GM12878 (cell line): Measurements from ENCODE around the gene SUGCT. TPM values are rescaled to one million over a fixed set of nuclear protein-coding genes. Genes with fewer than 3 reads are reported as not detected.

Experiments used
- ATAC-seq: fragments of 200-7000 bp; cut with Tn5 transposase; 3 replicates; pipeline ENCODE4 v1.9.1; 2020; ENCODE audit warnings: mild to moderate bottlenecking, moderate library complexity
- BruUV-seq: library from RNA; stranded (reverse); fragments of 400-500 nt; replicated peaks from 2 replicates; lab custom pipeline; 2021; lab: Mats Ljungman, UMichigan
- CTCF ChIA-PET: fragments of 300-600 bp; sonication (Branson Sonifier 250); formaldehyde crosslinking; extraction: SDS; loops from one replicate; lab custom pipeline; 2021; ENCODE audit warnings: inconsistent platforms; lab: Yijun Ruan, JAX
- POLR2A ChIA-PET: fragments of 350-600 bp; formaldehyde crosslinking; extraction: SDS; loops from one replicate; lab custom pipeline; 2021; ENCODE audit warnings: inconsistent platforms; lab: Charles Lee
- RAD21 ChIA-PET: fragments of 300-600 bp; sonication (Branson Sonifier 250); formaldehyde crosslinking; loops from one replicate; lab custom pipeline; 2023; ENCODE audit warnings: antibody characterized with exemption; ENCODE audit not compliant: unreplicated experiment; lab: Charles Lee
- SMC1A ChIA-PET: fragments of 300-600 bp; sonication (Branson Sonifier 250); formaldehyde crosslinking; loops from one replicate; lab custom pipeline; 2023; ENCODE audit not compliant: unreplicated experiment, uncharacterized antibody; lab: Charles Lee
- DNase-seq: peaks from one replicate; pipeline ENCODE4 v3.0.0-alpha.2; 2011; ENCODE audit warnings: low read depth, low spot score
- FAIRE-seq: peaks from 3 replicates; lab custom pipeline; 2011; peaks lifted over from hg19 to GRCh38; lab: Jason Lieb, UNC
- H2AFZ ChIP-seq: 2 replicates; pipeline ENCODE4 v1.6.0; 2011; ENCODE audit warnings: low read depth, low read length, control low read depth; ENCODE audit not compliant: control insufficient read depth
- H3K27ac ChIP-seq: 2 replicates; pipeline ENCODE4 v1.5.1; 2011; ENCODE audit warnings: control low read depth; ENCODE audit not compliant: control insufficient read depth, insufficient read depth
- H3K27me3 ChIP-seq, 2 experiments: replicated peaks in 1 of 2; 2 replicates each; pipeline versions ENCODE4 v1.6.0 to v1.6.1; 2011; ENCODE audit warnings: low read length in 1 of 2; ENCODE audit not compliant: control insufficient read depth in 2 of 2, insufficient read depth in 2 of 2
- H3K36me3 ChIP-seq, 2 experiments: 2 replicates each; pipeline ENCODE4 v1.5.1; 2011; ENCODE audit warnings: low read length in 1 of 2; ENCODE audit not compliant: control insufficient read depth in 2 of 2, insufficient read depth in 2 of 2
- H3K4me1 ChIP-seq: 2 replicates; pipeline ENCODE4 v1.6.1; 2011; ENCODE audit warnings: mild to moderate bottlenecking, low read length, moderate library complexity, mixed read lengths; ENCODE audit not compliant: control insufficient read depth, insufficient read depth
- H3K4me2 ChIP-seq: 2 replicates; pipeline ENCODE4 v1.6.0; 2011; ENCODE audit warnings: control low read depth; ENCODE audit not compliant: control insufficient read depth, insufficient read depth
- H3K4me3 ChIP-seq: fragments of 200-600 bp; sonication (generic); 2 replicates; pipeline ENCODE4 v1.5.1; 2016
- H3K79me2 ChIP-seq: 2 replicates; pipeline ENCODE4 v1.6.0; 2011; ENCODE audit warnings: low read length; ENCODE audit not compliant: control insufficient read depth, insufficient read depth
- H3K9ac ChIP-seq: 2 replicates; pipeline ENCODE4 v1.8.0; 2011; ENCODE audit warnings: low read length, control low read depth, mixed read lengths; ENCODE audit not compliant: control insufficient read depth, insufficient read depth
- H3K9me3 ChIP-seq: replicated peaks from 3 replicates; pipeline ENCODE4 v1.5.1; 2011; ENCODE audit warnings: mild to moderate bottlenecking, low read length; ENCODE audit not compliant: control insufficient read depth, insufficient read depth
- H4K20me1 ChIP-seq: 2 replicates; pipeline ENCODE4 v1.6.0; 2011; ENCODE audit not compliant: control insufficient read depth, insufficient read depth
- BHLHE40 ChIP-seq, 2 experiments: fragments of 450-650 bp in 1 of 2; IDR thresholded peaks; 2 replicates each; pipeline ENCODE4 v1.6.1; 2011 to 2017; ENCODE audit warnings: low read depth in 2 of 2, borderline replicate concordance in 1 of 2, improper control_type of control experiment in 1 of 2, low read length in 1 of 2, mild to moderate bottlenecking in 1 of 2
- BMI1 ChIP-seq: fragments of 450-650 bp; IDR thresholded peaks from 2 replicates; pipeline ENCODE4 v1.6.1; 2016; ENCODE audit warnings: mild to moderate bottlenecking, moderate library complexity, borderline replicate concordance
- E2F4 ChIP-seq: IDR thresholded peaks from 2 replicates; pipeline ENCODE4 v1.6.1; 2012; ENCODE audit warnings: low read depth, low read length, improper control_type of control experiment
- ELK1 ChIP-seq: IDR thresholded peaks from 2 replicates; pipeline ENCODE4 v1.6.1; 2012; ENCODE audit warnings: low read depth, low read length, improper control_type of control experiment
- IRF5 ChIP-seq: fragments of 450-650 bp; IDR thresholded peaks from 2 replicates; pipeline ENCODE4 v1.6.1; 2017; ENCODE audit warnings: borderline replicate concordance
- KDM1A ChIP-seq: fragments of 200-600 bp; sonication (generic); IDR thresholded peaks from 2 replicates; pipeline ENCODE4 v1.6.1; 2016; ENCODE audit warnings: borderline replicate concordance
- LARP7 ChIP-seq: fragments of 450-650 bp; IDR thresholded peaks from 2 replicates; pipeline ENCODE4 v1.6.1; 2017; ENCODE audit warnings: mild to moderate bottlenecking
- NFYB ChIP-seq: IDR thresholded peaks from 2 replicates; pipeline ENCODE4 v1.6.1; 2011; ENCODE audit warnings: low read depth, mild to moderate bottlenecking, low read length, improper control_type of control experiment, moderate library complexity; ENCODE audit not compliant: insufficient read depth
- POLR2A ChIP-seq: IDR thresholded peaks from 2 replicates; pipeline ENCODE4 v1.6.1; 2011; ENCODE audit warnings: low read depth, mild to moderate bottlenecking, low read length
- RELB ChIP-seq: fragments of 450-650 bp; IDR thresholded peaks from 2 replicates; pipeline ENCODE4 v1.6.1; 2017; ENCODE audit warnings: low read depth, mild to moderate bottlenecking, moderate library complexity
- SIX5 ChIP-seq: IDR thresholded peaks from 2 replicates; pipeline ENCODE4 v1.6.1; 2011; ENCODE audit warnings: mild to moderate bottlenecking, low read depth, low read length, moderate library complexity; ENCODE audit not compliant: severe bottlenecking
- SMAD1 ChIP-seq: fragments of 450-650 bp; IDR thresholded peaks from 2 replicates; pipeline ENCODE4 v1.6.1; 2018; ENCODE audit warnings: mild to moderate bottlenecking, low read depth; ENCODE audit not compliant: partially characterized antibody
- SP1 ChIP-seq: IDR thresholded peaks from one replicate; pipeline ENCODE4 v1.6.1; 2011; ENCODE audit warnings: low read depth, low read length
- SPI1 ChIP-seq: IDR thresholded peaks from 2 replicates; pipeline ENCODE4 v1.6.1; 2011; ENCODE audit warnings: low read depth, mild to moderate bottlenecking, low read length, moderate library complexity, borderline replicate concordance; ENCODE audit not compliant: insufficient read depth
- SREBF2 ChIP-seq: IDR thresholded peaks from 2 replicates; pipeline ENCODE4 v1.6.1; 2012; ENCODE audit warnings: mild to moderate bottlenecking, low read length
- STAT3 ChIP-seq: IDR thresholded peaks from 2 replicates; pipeline ENCODE4 v1.6.1; 2011; ENCODE audit warnings: low read depth, low read length, improper control_type of control experiment
- SUPT20H ChIP-seq: IDR thresholded peaks from 2 replicates; pipeline ENCODE4 v1.6.1; 2011; ENCODE audit warnings: low read depth, mild to moderate bottlenecking, low read length, moderate library complexity, borderline replicate concordance; ENCODE audit not compliant: control insufficient read depth
- YBX1 ChIP-seq: fragments of 450-650 bp; IDR thresholded peaks from 2 replicates; pipeline ENCODE4 v1.6.1; 2016; ENCODE audit warnings: antibody characterized with exemption
- ZSCAN29 ChIP-seq: fragments of 450-650 bp; IDR thresholded peaks from 2 replicates; pipeline ENCODE4 v1.6.1; 2017; ENCODE audit warnings: mild to moderate bottlenecking, moderate library complexity
- WGBS: methylation state at CpG from one replicate; pipeline ENCODE4 v1.1.6; 2016; ENCODE audit warnings: low lambda C conversion rate; ENCODE audit not compliant: insufficient replicate concordance, insufficient coverage; ENCODE audit errors: missing lambda C conversion rate; 5-methylcytosine and 5-hydroxymethylcytosine counted together
- in situ Hi-C: fragments of 300-500 bp; cut with MboI; formaldehyde crosslinking; loops from 9 replicates; pipeline ENCODE4 v1.14.3; 2018; ENCODE audit warnings: mixed read lengths
- intact Hi-C: fragments of 100-400 bp; cut with micrococcal nuclease; formaldehyde crosslinking; loops from one replicate; pipeline ENCODE4 v1.14.2; 2022; ENCODE audit not compliant: unreplicated experiment
- polyA plus RNA-seq, 11 experiments: library from polyadenylated mRNA; depleted of rRNA in 4 of 11; unstranded in 6 of 11; stranded (reverse) in 5 of 11; fragments of >200 nt; fragmentation: Nextera tagmentation in 4 of 11; fragmentation: Illumina TruSeq in 1 of 11; extraction: Ambion mirVana in 4 of 11; extraction: Trizol in 1 of 11; gene quantifications; 1 replicate in 1 of 11; 2 replicates in 10 of 11; pipeline versions ENCODE4 v1.2.1 to v1.2.3, GENCODE V29; 2011 to 2016; ENCODE audit warnings: inconsistent platforms in 2 of 11, missing spikeins in 2 of 11, low read depth in 1 of 11
- total RNA-seq, 4 experiments: library from RNA; depleted of rRNA in 3 of 4; stranded (reverse); fragments of >200 nt in 3 of 4; fragmentation: Illumina TruSeq in 1 of 4; extraction: Trizol in 1 of 4; gene quantifications; 2 replicates each; pipeline versions ENCODE4 v1.2.1 to v1.2.3, GENCODE V29; 2013 to 2021

SUGCT gene
- total and polyA plus RNA-seq, 10 of the 15 experiments (the other 5 are each of a cell fraction or from before 2014, with no cell fraction given): 0.08 to 1.2 (median 0.67) TPM; not detected in 1

- no peak for ATAC-seq
- ChIA-PET RAD21 (no interaction called here), CTCF (no interaction called here), POLR2A (no interaction called here), SMC1A (interaction anchor here (1.0 kb wide), 2 partner anchors 8 to 23 kb away, joined by 3 read pairs; no protein-coding TSS in a partner anchor)
- no peak overlapping the region for H3K27ac ChIP-seq
- H2AFZ ChIP-seq: no peak overlapping the region
- BruUV-seq: no TSS peak
- no peak overlapping the region for H3K9ac ChIP-seq
- intact Hi-C loops (no loop called here), in situ Hi-C loops (no loop called here)
- no peak overlapping the region for H3K4me2 ChIP-seq
- no peaks in the 10 kb centered on the region for H3K4me1 ChIP-seq
- no peaks in the 10 kb centered on the region for H3K79me2 ChIP-seq
- DNase-seq: no peak
- no peaks in the 10 kb centered on the region; the same call in 2 of the 3 replicates for H3K9me3 ChIP-seq
- TF ChIP-seq NFYB: no peak
- TF ChIP-seq SPI1: no peak
- no peak for TF ChIP-seq SIX5
- no peak for TF ChIP-seq BMI1
- TF ChIP-seq SP1: no peak
- no peak for TF ChIP-seq YBX1
- no peak for TF ChIP-seq KDM1A
- TF ChIP-seq POLR2A: no peak
- no peak for TF ChIP-seq BHLHE40 (IDR thresholded peaks at IDR 0.05; ENCODE audit: borderline replicate concordance in 1 of 2, low read depth in 2 of 2, low read length in 1 of 2)
- TF ChIP-seq ZSCAN29: no peak
- TF ChIP-seq RELB: no peak
- no peak for TF ChIP-seq SREBF2
- no peak for TF ChIP-seq SMAD1
- no peak for TF ChIP-seq ELK1
- no peak for TF ChIP-seq LARP7
- no peak for TF ChIP-seq IRF5
- TF ChIP-seq STAT3: no peak
- TF ChIP-seq SUPT20H: no peak
- TF ChIP-seq E2F4: no peak
- H4K20me1 ChIP-seq: no peaks in the 10 kb centered on the region
- 45% methylated on average over 8 of the region's 8 CpGs for WGBS
- no peaks in the 10 kb centered on the region for H3K36me3 ChIP-seq
- H3K27me3 ChIP-seq: no peaks in the 10 kb centered on the region
- no peak overlapping the region for H3K4me3 ChIP-seq
- FAIRE-seq: no peak
These were observed 708.7 kb downstream of the SUGCT start for GRCh38 chr7:40843338-40843985.
